ENCODE measurements around the gene RRP36. TPM values are rescaled to one million over a fixed set of nuclear protein-coding genes. Genes with fewer than 3 reads are reported as not detected.

RRP36 gene
- polyA plus RNA-seq, 1 of the 3 experiments (the other 2 are of a cell fraction), result 60.5 TPM

DNA sequence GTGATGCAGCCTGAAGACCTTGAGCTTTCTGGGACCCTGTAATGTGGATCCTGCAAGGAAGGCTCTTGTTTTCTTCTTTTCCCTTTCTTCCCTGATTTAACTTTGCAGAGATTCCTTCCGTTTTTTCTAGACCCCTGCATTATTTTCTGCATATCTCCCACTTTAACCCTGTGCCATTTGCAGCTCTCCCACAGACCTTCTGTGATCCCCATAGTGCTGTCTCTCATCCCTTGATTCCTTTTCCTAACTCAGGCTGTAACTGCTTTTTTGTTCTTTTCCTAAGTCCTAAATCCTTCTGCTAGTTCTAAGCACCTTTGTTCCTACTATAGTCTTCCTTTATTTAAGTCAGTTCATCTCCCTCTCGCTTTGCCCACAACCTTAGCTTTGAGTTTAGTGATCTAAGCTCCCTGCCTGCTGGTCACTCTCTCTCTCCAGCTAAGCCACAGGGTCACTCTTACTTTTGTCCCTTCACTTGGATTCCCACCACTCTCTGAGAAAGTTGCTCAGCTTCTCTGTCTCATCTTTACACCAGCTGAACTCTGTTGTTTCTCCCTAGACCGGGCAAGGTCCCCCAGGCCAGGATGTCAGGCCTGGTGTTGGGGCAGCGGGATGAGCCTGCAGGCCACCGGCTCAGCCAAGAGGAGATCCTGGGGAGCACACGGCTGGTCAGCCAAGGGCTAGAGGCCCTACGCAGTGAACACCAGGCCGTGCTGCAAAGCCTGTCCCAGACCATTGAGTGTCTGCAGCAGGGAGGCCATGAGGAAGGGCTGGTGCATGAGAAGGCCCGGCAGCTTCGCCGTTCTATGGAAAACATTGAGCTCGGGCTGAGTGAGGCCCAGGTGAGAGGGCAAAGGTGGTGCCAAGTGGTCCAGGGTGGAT lies 39.6 kb downstream of the RRP36 start:
- 84% methylated on average over 12 of the region's 12 CpGs for WGBS (ENCODE audit: low lambda C conversion rate)
- Histone ChIP-seq H4K20me1 (ENCODE audit: insufficient read depth) (no peaks in the 10 kb centered on the region), H3K79me2 (ENCODE audit: insufficient read depth) (peaks cover 32% of the 10 kb centered on the region), H3K9ac (no peak overlapping the region), H3K9me2 (no peaks in the 10 kb centered on the region), H3K27ac (ENCODE audit: low read depth in 2 of 2, low read length in 1 of 2) (no peak overlapping the region), H2AFZ (ENCODE audit: low read depth) (no peak overlapping the region), H3K27me3 (ENCODE audit: insufficient read depth) (no peaks in the 10 kb centered on the region), H3K9me3 (no peaks in the 10 kb centered on the region), H3K36me3 (replicated peaks in 1 of 2; ENCODE audit: control insufficient read depth in 1 of 2, insufficient read depth in 2 of 2, low read length in 1 of 2) (peaks cover 4 to 8% of the 10 kb centered on the region in 2 experiments), H3K4me3 (ENCODE audit: low read depth in 2 of 2, low read length in 1 of 2) (peak overlapping the region in 1 of 2 experiments; percentile 90; a peak in 1 of 4 replicates), H3F3A (replicated peaks; ENCODE audit: insufficient read depth) (peaks cover 7% of the 10 kb centered on the region), H3K4me2 (peak overlapping the region; percentile 91), H3K4me1 (ENCODE audit: control insufficient read depth in 1 of 2, insufficient read depth in 2 of 2, low read depth in 1 of 2, low read length in 1 of 2) (peaks cover 0 to 14% of the 10 kb centered on the region in 2 experiments; a peak in 2 of 4 replicates)
- no peak for DNase-seq
- TF ChIP-seq, protein P1, sequence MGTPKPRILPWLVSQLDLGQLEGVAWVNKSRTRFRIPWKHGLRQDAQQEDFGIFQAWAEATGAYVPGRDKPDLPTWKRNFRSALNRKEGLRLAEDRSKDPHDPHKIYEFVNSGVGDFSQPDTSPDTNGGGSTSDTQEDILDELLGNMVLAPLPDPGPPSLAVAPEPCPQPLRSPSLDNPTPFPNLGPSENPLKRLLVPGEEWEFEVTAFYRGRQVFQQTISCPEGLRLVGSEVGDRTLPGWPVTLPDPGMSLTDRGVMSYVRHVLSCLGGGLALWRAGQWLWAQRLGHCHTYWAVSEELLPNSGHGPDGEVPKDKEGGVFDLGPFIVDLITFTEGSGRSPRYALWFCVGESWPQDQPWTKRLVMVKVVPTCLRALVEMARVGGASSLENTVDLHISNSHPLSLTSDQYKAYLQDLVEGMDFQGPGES (IDR thresholded peaks at IDR 0.05; ENCODE audit: low read depth, low read length), result no peak
- TF ChIP-seq, protein P2, sequence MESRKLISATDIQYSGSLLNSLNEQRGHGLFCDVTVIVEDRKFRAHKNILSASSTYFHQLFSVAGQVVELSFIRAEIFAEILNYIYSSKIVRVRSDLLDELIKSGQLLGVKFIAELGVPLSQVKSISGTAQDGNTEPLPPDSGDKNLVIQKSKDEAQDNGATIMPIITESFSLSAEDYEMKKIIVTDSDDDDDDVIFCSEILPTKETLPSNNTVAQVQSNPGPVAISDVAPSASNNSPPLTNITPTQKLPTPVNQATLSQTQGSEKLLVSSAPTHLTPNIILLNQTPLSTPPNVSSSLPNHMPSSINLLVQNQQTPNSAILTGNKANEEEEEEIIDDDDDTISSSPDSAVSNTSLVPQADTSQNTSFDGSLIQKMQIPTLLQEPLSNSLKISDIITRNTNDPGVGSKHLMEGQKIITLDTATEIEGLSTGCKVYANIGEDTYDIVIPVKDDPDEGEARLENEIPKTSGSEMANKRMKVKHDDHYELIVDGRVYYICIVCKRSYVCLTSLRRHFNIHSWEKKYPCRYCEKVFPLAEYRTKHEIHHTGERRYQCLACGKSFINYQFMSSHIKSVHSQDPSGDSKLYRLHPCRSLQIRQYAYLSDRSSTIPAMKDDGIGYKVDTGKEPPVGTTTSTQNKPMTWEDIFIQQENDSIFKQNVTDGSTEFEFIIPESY (IDR thresholded peaks at IDR 0.05; ENCODE audit: borderline replicate concordance, low read depth), result no peak
- TF ChIP-seq NFIC (IDR thresholded peaks at IDR 0.05; ENCODE audit: borderline replicate concordance), result no peak
- no peak for TF ChIP-seq MEF2A (IDR thresholded peaks at IDR 0.05; ENCODE audit: borderline replicate concordance, low read depth)
- no peak for TF ChIP-seq ELF1 (IDR thresholded peaks at IDR 0.05)
- TF ChIP-seq NRF1 (IDR thresholded peaks at IDR 0.05; ENCODE audit: low read depth, low read length), result no peak
- TF ChIP-seq, protein P3, sequence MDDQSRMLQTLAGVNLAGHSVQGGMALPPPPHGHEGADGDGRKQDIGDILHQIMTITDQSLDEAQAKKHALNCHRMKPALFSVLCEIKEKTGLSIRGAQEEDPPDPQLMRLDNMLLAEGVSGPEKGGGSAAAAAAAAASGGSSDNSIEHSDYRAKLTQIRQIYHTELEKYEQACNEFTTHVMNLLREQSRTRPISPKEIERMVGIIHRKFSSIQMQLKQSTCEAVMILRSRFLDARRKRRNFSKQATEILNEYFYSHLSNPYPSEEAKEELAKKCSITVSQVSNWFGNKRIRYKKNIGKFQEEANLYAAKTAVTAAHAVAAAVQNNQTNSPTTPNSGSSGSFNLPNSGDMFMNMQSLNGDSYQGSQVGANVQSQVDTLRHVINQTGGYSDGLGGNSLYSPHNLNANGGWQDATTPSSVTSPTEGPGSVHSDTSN (IDR thresholded peaks at IDR 0.05), result no peak
- ChIA-PET POLR2A (interaction anchor here (2.7 kb wide), 1 partner anchor 46 kb away, joined by 6 read pairs; the partner anchor contains the start of genes KLHDC3 and MEA1), CTCF (interaction anchor here (1.0 to 2.7 kb wide), 5 partner anchors 9 to 93 kb away, joined by 3 to 14 read pairs (median 4); partner anchors contain the start of gene PTK7)

DNA sequence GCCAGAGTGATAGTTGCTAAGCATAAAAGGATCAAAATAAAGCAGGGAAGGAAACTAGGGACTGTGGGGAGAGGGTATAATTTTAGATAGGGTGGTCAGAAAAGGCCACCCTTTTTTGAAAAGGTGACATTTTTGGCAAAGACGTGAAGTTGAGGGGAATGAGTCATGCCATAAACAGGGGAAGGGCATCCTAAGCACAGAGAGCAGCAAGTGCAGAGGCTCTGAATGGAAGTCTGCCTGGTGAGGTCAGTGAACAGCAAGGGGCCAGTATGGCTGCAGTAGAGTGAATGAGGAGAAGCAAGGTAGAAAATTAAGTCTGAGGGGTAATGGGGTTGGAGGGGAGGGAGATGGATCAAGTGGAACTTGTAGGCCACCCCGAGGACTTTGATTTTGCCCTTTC lies 40.4 kb downstream of the RRP36 start:
- no peak for DNase-seq
- Histone ChIP-seq H4K20me1 (ENCODE audit: insufficient read depth) (no peaks in the 10 kb centered on the region), H3K4me2 (no peak overlapping the region), H3K9me2 (no peaks in the 10 kb centered on the region), H3K9ac (no peak overlapping the region), H3K79me2 (ENCODE audit: insufficient read depth) (peaks cover 23% of the 10 kb centered on the region), H3K4me3 (ENCODE audit: low read depth in 2 of 2, low read length in 1 of 2) (no peak overlapping the region), H2AFZ (ENCODE audit: low read depth) (no peak overlapping the region), H3K27ac (ENCODE audit: low read depth in 2 of 2, low read length in 1 of 2) (no peak overlapping the region), H3K9me3 (no peaks in the 10 kb centered on the region), H3K4me1 (ENCODE audit: control insufficient read depth in 1 of 2, insufficient read depth in 2 of 2, low read depth in 1 of 2, low read length in 1 of 2) (peaks cover 0 to 14% of the 10 kb centered on the region in 2 experiments; a peak in 2 of 4 replicates), H3K36me3 (replicated peaks in 1 of 2; ENCODE audit: control insufficient read depth in 1 of 2, insufficient read depth in 2 of 2, low read length in 1 of 2) (peaks cover 0 to 10% of the 10 kb centered on the region in 2 experiments), H3F3A (replicated peaks; ENCODE audit: insufficient read depth) (no peaks in the 10 kb centered on the region), H3K27me3 (ENCODE audit: insufficient read depth) (no peaks in the 10 kb centered on the region)
- ChIA-PET POLR2A (no interaction called here), CTCF (interaction anchor here (2.7 kb wide), 1 partner anchor 81 kb away, joined by 12 read pairs; no protein-coding TSS in a partner anchor)
- 66% methylated on average over 2 of the region's 2 CpGs for WGBS (ENCODE audit: low lambda C conversion rate)
- TF ChIP-seq NRF1 (IDR thresholded peaks at IDR 0.05; ENCODE audit: low read depth, low read length), result no peak
- no peak for TF ChIP-seq POLR2AphosphoS5 (IDR thresholded peaks at IDR 0.05; ENCODE audit: low read depth, low read length)
- TF ChIP-seq YY1 (IDR thresholded peaks at IDR 0.05; ENCODE audit: low read depth), result no peak
- no peak for TF ChIP-seq GABPA (IDR thresholded peaks at IDR 0.05; ENCODE audit: low read depth)
- no peak for TF ChIP-seq CHD2 (IDR thresholded peaks at IDR 0.05; ENCODE audit: low read length, partially characterized antibody)
- no peak for TF ChIP-seq TEAD4 (IDR thresholded peaks at IDR 0.05; ENCODE audit: borderline replicate concordance, insufficient read depth)
- TF ChIP-seq TCF12 (IDR thresholded peaks at IDR 0.05), result no peak
- TF ChIP-seq, protein P4, sequence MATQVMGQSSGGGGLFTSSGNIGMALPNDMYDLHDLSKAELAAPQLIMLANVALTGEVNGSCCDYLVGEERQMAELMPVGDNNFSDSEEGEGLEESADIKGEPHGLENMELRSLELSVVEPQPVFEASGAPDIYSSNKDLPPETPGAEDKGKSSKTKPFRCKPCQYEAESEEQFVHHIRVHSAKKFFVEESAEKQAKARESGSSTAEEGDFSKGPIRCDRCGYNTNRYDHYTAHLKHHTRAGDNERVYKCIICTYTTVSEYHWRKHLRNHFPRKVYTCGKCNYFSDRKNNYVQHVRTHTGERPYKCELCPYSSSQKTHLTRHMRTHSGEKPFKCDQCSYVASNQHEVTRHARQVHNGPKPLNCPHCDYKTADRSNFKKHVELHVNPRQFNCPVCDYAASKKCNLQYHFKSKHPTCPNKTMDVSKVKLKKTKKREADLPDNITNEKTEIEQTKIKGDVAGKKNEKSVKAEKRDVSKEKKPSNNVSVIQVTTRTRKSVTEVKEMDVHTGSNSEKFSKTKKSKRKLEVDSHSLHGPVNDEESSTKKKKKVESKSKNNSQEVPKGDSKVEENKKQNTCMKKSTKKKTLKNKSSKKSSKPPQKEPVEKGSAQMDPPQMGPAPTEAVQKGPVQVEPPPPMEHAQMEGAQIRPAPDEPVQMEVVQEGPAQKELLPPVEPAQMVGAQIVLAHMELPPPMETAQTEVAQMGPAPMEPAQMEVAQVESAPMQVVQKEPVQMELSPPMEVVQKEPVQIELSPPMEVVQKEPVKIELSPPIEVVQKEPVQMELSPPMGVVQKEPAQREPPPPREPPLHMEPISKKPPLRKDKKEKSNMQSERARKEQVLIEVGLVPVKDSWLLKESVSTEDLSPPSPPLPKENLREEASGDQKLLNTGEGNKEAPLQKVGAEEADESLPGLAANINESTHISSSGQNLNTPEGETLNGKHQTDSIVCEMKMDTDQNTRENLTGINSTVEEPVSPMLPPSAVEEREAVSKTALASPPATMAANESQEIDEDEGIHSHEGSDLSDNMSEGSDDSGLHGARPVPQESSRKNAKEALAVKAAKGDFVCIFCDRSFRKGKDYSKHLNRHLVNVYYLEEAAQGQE (IDR thresholded peaks at IDR 0.05; ENCODE audit: low read depth, low read length), result no peak
- TF ChIP-seq JUND (IDR thresholded peaks at IDR 0.05), result no peak
- no peak for TF ChIP-seq SMC3 (IDR thresholded peaks at IDR 0.05; ENCODE audit: low read depth, low read length)
- TF ChIP-seq, protein P5, sequence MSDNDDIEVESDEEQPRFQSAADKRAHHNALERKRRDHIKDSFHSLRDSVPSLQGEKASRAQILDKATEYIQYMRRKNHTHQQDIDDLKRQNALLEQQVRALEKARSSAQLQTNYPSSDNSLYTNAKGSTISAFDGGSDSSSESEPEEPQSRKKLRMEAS (IDR thresholded peaks at IDR 0.05; ENCODE audit: low read depth), result no peak
- TF ChIP-seq TAF1 (IDR thresholded peaks at IDR 0.05; ENCODE audit: borderline replicate concordance, low read depth, low read length), result no peak
- TF ChIP-seq RFX5 (IDR thresholded peaks at IDR 0.05; ENCODE audit: low read length), result no peak

All from SK-N-SH (cell line).